Islet of Langerhans (tissue), 1 donor: ENCODE results near the gene SPATA20.

Experiments
- FAIRE-seq: peaks from one replicate; lab custom pipeline; 2011; peaks lifted over from hg19 to GRCh38; lab: Jason Lieb, UNC

The SPATA20 gene

GRCh38 chr17:50559674-50560184 lies 12.8 kb downstream of the SPATA20 start:
- no peak for FAIRE-seq

DNA sequence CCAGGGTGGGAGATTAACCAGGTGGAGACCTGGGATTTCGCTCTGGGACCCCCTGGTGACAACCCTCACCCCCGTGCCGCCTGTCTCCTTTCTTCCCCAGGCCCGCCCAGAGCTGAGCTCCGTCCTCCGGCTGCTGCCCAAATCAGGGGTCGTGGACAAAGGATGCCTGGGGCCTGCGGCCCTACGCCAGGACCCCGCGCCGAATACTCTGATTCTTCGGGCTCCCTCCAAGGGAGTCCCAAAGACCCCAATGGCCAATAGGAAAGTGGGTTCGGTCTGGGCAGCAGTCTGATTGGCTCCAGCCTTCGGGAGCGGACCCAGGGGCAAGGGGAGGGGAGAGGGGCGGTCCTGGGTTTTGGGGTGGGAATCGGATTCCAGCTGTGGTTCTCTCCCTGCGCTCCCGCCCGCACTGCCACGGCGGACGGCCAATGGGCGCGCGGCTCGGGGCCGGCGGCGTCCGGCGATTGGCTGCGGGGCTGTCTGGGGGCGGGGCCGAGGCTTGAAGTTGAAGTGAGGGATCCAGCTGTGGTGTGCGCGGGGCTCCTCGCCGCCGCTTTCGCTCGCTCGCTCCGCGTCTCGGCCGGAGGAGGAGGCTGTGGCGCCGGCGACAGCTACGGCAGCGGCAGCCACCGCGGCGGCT lies 13.3 kb downstream of the SPATA20 start, which contains the start of gene CACNA1G:
CACNA1G (plus strand) TSS at position 531 of the 640 bp plus-strand sequence. CDS start 745 bp downstream, outside the sequence.
- FAIRE-seq: no peak

DNA sequence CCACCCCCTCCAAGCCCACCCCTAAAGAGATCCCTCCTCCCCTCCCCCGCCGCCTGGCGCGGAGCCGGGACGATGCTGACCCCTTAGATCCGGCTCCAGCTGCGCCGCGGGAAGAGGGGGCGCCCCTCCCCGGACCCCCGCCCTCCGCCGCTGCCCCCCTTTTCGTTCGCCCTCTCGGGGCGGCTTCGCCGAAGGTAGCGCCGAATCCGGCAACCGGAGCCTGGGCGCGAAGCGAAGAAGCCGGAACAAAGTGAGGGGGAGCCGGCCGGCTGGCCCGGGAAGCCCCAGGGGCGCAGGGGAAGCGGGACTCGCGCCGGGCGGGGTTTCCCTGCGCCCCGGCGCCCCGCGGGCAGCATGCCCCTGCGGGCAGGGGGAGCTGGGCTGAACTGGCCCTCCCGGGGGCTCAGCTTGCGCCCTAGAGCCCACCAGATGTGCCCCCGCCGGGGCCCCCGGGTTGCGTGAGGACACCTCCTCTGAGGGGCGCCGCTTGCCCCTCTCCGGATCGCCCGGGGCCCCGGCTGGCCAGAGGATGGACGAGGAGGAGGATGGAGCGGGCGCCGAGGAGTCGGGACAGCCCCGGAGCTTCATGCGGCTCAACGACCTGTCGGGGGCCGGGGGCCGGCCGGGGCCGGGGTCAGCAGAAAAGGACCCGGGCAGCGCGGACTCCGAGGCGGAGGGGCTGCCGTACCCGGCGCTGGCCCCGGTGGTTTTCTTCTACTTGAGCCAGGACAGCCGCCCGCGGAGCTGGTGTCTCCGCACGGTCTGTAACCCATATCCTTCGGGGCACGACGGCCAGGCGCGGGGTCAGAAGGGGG lies 14.2 kb downstream of the SPATA20 start:
- no peak for FAIRE-seq

- FAIRE-seq: no peak
Observed at GRCh38 chr17:50561746-50562141, 14.8 kb downstream of the SPATA20 start.

DNA sequence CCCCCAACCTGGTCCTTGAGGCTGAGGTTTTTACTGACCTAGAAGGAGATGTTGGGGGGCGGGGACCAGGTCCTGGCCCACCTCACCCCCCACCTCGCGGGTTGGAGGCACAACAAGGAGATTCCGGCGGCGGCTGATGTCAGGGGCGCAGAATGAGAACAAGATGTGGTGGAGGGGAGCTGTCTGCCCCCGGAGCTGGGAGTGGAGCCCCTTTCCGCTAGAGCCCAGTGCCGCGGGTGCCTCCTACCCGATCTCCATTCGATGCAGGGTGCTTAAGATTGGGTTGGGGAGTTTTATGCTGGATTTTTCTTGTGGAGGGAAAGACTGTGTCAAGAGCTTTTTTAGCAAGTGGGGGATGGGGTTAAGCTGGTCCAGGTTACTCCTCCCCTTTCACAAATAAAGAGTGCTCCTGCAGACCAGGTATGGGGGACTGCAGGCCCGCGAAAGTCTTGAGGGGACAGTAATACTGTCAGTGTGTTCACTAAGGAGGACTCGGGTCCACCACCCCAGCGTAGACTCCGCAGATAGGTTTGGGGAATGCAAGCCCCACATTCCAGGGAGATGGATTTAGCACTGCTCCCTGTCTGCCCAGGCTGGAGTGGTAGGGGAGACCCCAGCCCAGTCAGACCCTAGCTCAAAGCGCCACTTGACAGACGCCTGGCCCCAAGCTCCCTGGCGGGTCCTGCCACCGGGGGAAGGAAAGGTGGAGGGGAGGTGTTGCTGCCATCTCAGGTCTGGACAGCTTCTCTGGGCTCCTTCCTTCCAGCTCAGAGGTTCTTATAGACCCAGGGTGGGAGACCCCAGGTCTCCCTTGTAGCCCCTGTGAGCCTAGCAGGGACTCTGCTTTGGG lies 15.5 kb downstream of the SPATA20 start:
- no peak for FAIRE-seq

GRCh38 chr17:50563092-50563511 lies 16.1 kb downstream of the SPATA20 start:
- FAIRE-seq: no peak

GRCh38 chr17:50564916-50565315 lies 17.9 kb downstream of the SPATA20 start:
- no peak for FAIRE-seq

- no peak for FAIRE-seq
Observed at GRCh38 chr17:50565402-50566350, 18.7 kb downstream of the SPATA20 start.

DNA sequence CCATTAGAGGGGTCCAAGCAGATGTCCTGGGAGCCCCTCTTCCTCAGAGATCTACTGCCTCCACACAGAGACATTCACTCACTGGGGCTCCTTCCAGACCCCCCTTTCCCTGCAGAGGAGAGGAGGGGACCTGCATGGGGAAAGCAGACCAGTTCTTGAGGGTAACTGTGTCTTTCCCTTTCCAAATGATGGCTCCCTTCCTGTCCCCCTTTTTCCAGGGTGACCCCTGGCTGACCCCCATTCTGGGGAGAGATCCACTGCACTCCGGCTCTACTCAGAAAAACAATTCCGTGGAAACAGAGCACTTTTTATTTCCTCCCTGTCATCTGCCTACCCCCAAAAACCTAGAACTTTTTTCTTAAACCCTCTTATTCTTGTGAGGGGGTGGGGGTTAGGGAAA lies 19.9 kb downstream of the SPATA20 start:
- FAIRE-seq: no peak

GRCh38 chr17:50568659-50569058 lies 21.7 kb downstream of the SPATA20 start:
- no peak for FAIRE-seq

- no peak for FAIRE-seq
Observed at GRCh38 chr17:50569592-50569991, 22.6 kb downstream of the SPATA20 start.

GRCh38 chr17:50570032-50570431 lies 23.1 kb downstream of the SPATA20 start:
- no peak for FAIRE-seq

- no peak for FAIRE-seq
Observed at GRCh38 chr17:50570528-50570927, 23.6 kb downstream of the SPATA20 start.

DNA sequence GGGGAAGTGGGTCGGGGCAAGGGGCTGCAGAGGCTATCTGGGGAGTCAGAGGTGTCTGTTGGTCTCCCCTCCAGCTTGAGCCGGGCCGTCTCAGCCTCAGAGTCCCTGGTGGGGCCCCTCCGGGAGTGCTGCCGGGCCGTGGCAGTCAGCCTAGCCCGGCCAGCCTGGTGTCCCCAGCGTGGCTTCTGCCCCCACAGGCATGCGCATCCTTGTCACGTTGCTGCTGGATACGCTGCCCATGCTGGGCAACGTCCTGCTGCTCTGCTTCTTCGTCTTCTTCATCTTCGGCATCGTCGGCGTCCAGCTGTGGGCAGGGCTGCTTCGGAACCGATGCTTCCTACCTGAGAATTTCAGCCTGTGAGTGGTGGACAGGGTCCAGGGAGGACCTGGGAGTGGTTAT lies 24.7 kb downstream of the SPATA20 start:
- no peak for FAIRE-seq

- FAIRE-seq: no peak
Observed at GRCh38 chr17:50572541-50572940, 25.6 kb downstream of the SPATA20 start.

DNA sequence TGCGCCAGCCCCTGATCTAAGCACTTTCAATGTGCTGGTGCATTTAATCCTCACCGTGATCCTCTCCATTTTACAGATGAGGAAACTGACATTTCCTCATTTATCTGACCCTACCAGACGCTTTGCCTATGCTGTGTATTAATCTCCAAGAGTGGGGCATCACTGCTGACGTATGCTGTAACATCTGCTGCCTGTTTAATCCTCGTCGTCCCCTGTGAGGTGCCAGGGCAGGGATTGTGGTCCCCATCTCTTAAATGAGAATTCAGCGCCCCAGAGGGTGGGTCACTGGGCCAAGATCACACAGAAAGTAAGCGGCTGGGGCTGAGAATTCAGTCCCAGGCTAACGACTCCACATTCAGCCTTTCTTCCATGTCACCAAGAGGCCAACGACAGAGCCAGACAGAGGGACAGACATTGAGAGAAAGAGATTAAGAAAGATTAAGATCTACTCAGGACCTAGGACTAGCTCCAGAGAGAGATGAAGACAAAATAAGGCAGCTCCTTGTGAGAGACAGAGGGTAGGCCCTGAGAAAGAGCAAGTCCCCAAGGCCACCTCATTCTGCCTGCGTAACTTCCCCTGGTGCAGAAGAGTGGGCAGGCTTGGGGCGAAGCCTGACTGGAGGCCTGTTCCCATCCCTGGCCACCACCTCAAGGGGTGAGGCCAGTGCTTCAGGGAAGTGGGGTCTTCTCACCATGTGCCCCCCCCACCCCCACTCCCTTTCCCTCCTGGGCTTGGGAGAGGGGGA lies 27.1 kb downstream of the SPATA20 start:
- FAIRE-seq: no peak

- FAIRE-seq: no peak
Observed at GRCh38 chr17:50575581-50576210, 28.7 kb downstream of the SPATA20 start.

- FAIRE-seq: no peak
Observed at GRCh38 chr17:50576864-50577263, 29.9 kb downstream of the SPATA20 start.

DNA sequence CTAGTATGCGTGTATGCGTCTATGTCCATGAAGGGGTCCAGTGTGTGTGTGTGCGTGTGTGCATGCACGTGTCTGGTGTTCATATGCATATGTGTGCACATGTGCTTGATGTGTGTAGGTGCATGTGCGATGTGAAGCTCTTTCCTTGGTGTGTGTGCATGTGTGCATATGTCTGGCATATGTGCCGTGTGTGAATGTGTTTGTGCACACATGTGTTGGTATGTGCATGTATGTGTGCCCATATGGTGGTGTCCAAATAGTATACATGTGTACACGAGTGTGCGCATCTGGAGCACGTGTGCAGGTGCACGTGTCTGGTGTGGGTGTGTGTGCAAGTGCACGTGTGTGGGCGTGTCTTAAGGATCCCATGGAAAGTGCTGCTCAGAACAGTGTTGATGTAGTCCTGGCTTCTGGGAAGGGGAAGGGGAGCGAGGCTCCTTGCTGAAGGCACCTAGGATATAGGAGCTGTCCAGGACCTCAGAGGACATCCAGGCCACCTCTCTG lies 30.5 kb downstream of the SPATA20 start:
- no peak for FAIRE-seq

- no peak for FAIRE-seq
Observed at GRCh38 chr17:50578173-50578572, 31.2 kb downstream of the SPATA20 start.
